H9 (cell line): ENCODE results near the gene MAL. TPM values are rescaled to one million over a fixed set of nuclear protein-coding genes. Genes with fewer than 3 reads are reported as not detected.

Experiments
- DNase-seq: peaks from one replicate; pipeline ENCODE4 v3.0.0-alpha.2; 2017
- H2AFZ ChIP-seq: one replicate; pipeline ENCODE4 v1.6.1; 2013; ENCODE audit warnings: mild to moderate bottlenecking, low read length, control low read depth, moderate library complexity
- H2AK5ac ChIP-seq: 2 replicates; pipeline ENCODE4 v1.6.1; 2013; ENCODE audit warnings: low read length, control low read depth, mixed read lengths; ENCODE audit not compliant: insufficient read length
- H2BK120ac ChIP-seq: one replicate; pipeline ENCODE4 v1.6.1; 2013; ENCODE audit warnings: low read depth, mild to moderate bottlenecking, low read length, control low read depth, inconsistent platforms; ENCODE audit not compliant: poor library complexity, severe bottlenecking
- H2BK12ac ChIP-seq: 2 replicates; pipeline ENCODE4 v1.6.1; 2013; ENCODE audit warnings: low read length, control low read depth, mixed read lengths, low read depth; ENCODE audit not compliant: insufficient read length
- H2BK15ac ChIP-seq: 2 replicates; pipeline ENCODE4 v1.6.1; 2013; ENCODE audit warnings: low read depth, low read length, control low read depth
- H2BK20ac ChIP-seq: one replicate; pipeline ENCODE4 v1.6.1; 2013; ENCODE audit warnings: low read depth, mild to moderate bottlenecking, low read length, control low read depth, inconsistent platforms; ENCODE audit not compliant: poor library complexity, severe bottlenecking
- H2BK5ac ChIP-seq: 2 replicates; pipeline ENCODE4 v1.6.1; 2013; ENCODE audit warnings: low read length, control low read depth, mixed read lengths; ENCODE audit not compliant: insufficient read length
- H3K14ac ChIP-seq: 2 replicates; pipeline ENCODE4 v1.6.1; 2013; ENCODE audit warnings: low read length, control low read depth; ENCODE audit not compliant: insufficient read depth
- H3K18ac ChIP-seq: 2 replicates; pipeline ENCODE4 v1.6.1; 2013; ENCODE audit warnings: low read depth, mild to moderate bottlenecking, mixed read lengths, low read length, control low read depth; ENCODE audit not compliant: insufficient read length
- H3K23ac ChIP-seq: 2 replicates; pipeline ENCODE4 v1.6.1; 2013; ENCODE audit warnings: low read length, control low read depth, mixed read lengths, low read depth; ENCODE audit not compliant: insufficient read length
- H3K23me2 ChIP-seq: 2 replicates; pipeline ENCODE4 v1.6.1; 2013; ENCODE audit warnings: low read depth, mild to moderate bottlenecking, mixed read lengths, low read length, control low read depth; ENCODE audit not compliant: insufficient read length, poor library complexity, severe bottlenecking
- H3K27ac ChIP-seq: 2 replicates; pipeline ENCODE4 v1.5.1; 2013; ENCODE audit warnings: low read length, control low read depth, mixed read lengths, low read depth; ENCODE audit not compliant: insufficient read length
- H3K27me3 ChIP-seq: 2 replicates; pipeline ENCODE4 v1.6.1; 2013; ENCODE audit warnings: low read length, control low read depth, inconsistent platforms; ENCODE audit not compliant: insufficient read depth
- H3K4ac ChIP-seq: 2 replicates; pipeline ENCODE4 v1.6.1; 2013; ENCODE audit warnings: low read depth, mild to moderate bottlenecking, control low read depth, inconsistent platforms, low read length, moderate library complexity
- H3K4me1 ChIP-seq: 2 replicates; pipeline ENCODE4 v1.6.1; 2013; ENCODE audit warnings: low read length, control low read depth, inconsistent platforms; ENCODE audit not compliant: insufficient read depth
- H3K4me2 ChIP-seq: 2 replicates; pipeline ENCODE4 v1.6.1; 2013; ENCODE audit warnings: low read length, control low read depth, mixed read lengths; ENCODE audit not compliant: insufficient read length, insufficient read depth
- H3K56ac ChIP-seq: 2 replicates; pipeline ENCODE4 v1.6.1; 2013; ENCODE audit warnings: low read depth, mild to moderate bottlenecking, mixed read lengths, low read length, control low read depth; ENCODE audit not compliant: insufficient read length
- H3K79me1 ChIP-seq: 2 replicates; pipeline ENCODE4 v1.6.1; 2013; ENCODE audit warnings: low read depth, mild to moderate bottlenecking, moderate library complexity, low read length, control low read depth, inconsistent platforms; ENCODE audit not compliant: insufficient read depth, poor library complexity, severe bottlenecking
- H3K79me2 ChIP-seq: 2 replicates; pipeline ENCODE4 v1.6.1; 2013; ENCODE audit warnings: low read length, control low read depth, inconsistent platforms; ENCODE audit not compliant: insufficient read depth
- H3K9ac ChIP-seq: 2 replicates; pipeline ENCODE4 v1.6.1; 2013; ENCODE audit warnings: low read length, control low read depth, mixed read lengths; ENCODE audit not compliant: insufficient read length; ENCODE audit errors: extremely low read depth
- H3K9me3 ChIP-seq: one replicate; pipeline ENCODE4 v1.6.1; 2013; ENCODE audit warnings: low read depth, low read length, inconsistent platforms; ENCODE audit not compliant: control insufficient read depth
- H3T11ph ChIP-seq: one replicate; pipeline ENCODE4 v1.6.1; 2013; ENCODE audit warnings: mild to moderate bottlenecking, low read length, control low read depth, inconsistent platforms
- H4K20me1 ChIP-seq: one replicate; pipeline ENCODE4 v1.6.1; 2013; ENCODE audit not compliant: control insufficient read depth, insufficient read length, insufficient read depth
- H4K5ac ChIP-seq: 2 replicates; pipeline ENCODE4 v1.6.1; 2013; ENCODE audit warnings: low read depth, mild to moderate bottlenecking, mixed read lengths, low read length, control low read depth; ENCODE audit not compliant: insufficient read length
- H4K8ac ChIP-seq: replicated peaks from 2 replicates; pipeline ENCODE4 v1.6.1; 2013; ENCODE audit warnings: low read length, control low read depth, mixed read lengths, low read depth; ENCODE audit not compliant: insufficient read length
- H4K91ac ChIP-seq: 2 replicates; pipeline ENCODE4 v1.6.1; 2013; ENCODE audit warnings: low read depth, mild to moderate bottlenecking, moderate library complexity, mixed read lengths, low read length, control low read depth; ENCODE audit not compliant: insufficient read length
- H3K27ac Mint-ChIP-seq, 3 experiments: 2 replicates in 2 of 3; 3 replicates in 1 of 3; pipeline ENCODE4 v1.8.0; 2020 to 2021; ENCODE audit warnings: mixed read lengths in 3 of 3, mild to moderate bottlenecking in 1 of 3, moderate library complexity in 1 of 3
- H3K27me3 Mint-ChIP-seq: 2 replicates; pipeline ENCODE4 v1.8.0; 2021; ENCODE audit warnings: low read depth, mild to moderate bottlenecking, moderate library complexity, mixed read lengths
- H3K36me3 Mint-ChIP-seq, 3 experiments: 2 replicates in 2 of 3; 3 replicates in 1 of 3; pipeline ENCODE4 v1.8.0; 2020 to 2021; ENCODE audit warnings: low read depth in 3 of 3, mixed read lengths in 3 of 3; ENCODE audit not compliant: insufficient read depth in 1 of 3
- H3K4me1 Mint-ChIP-seq, 2 experiments: 2 replicates each; pipeline ENCODE4 v1.8.0; 2020; ENCODE audit warnings: mixed read lengths in 2 of 2
- H3K4me3 Mint-ChIP-seq, 2 experiments: 2 replicates in 1 of 2; 3 replicates in 1 of 2; pipeline ENCODE4 v1.8.0; 2020 to 2021; ENCODE audit warnings: mild to moderate bottlenecking in 2 of 2, mixed read lengths in 2 of 2, moderate library complexity in 1 of 2
- H3K9me3 Mint-ChIP-seq, 2 experiments: 2 replicates in 1 of 2; 3 replicates in 1 of 2; pipeline ENCODE4 v1.8.0; 2020; ENCODE audit warnings: mild to moderate bottlenecking in 2 of 2, mixed read lengths in 2 of 2, moderate library complexity in 1 of 2
- WGBS: extraction: QIAGEN DNeasy Blood & Tissue Kit; methylation state at CpG from one replicate; pipeline ENCODE4 v1.1.7; 2013; ENCODE audit warnings: missing lambda C conversion rate, low lambda C conversion rate, mixed read lengths; ENCODE audit not compliant: insufficient read length; ENCODE audit errors: extremely low coverage; 5-methylcytosine and 5-hydroxymethylcytosine counted together
- total RNA-seq: library from RNA; stranded (reverse); gene quantifications from 2 replicates; pipeline ENCODE4 v1.2.1, GENCODE V29; 2021
- TF ChIP-seq, protein P1 (sequence below): fragments of 200-600 bp; sonication (generic); conservative IDR thresholded peaks from 3 replicates; pipeline ENCODE4 v1.8.0; 2021; ENCODE audit warnings: antibody characterized with exemption, mild to moderate bottlenecking

MAL gene
- total RNA-seq, 1 experiment from 2014 or later = not detected

DNA sequence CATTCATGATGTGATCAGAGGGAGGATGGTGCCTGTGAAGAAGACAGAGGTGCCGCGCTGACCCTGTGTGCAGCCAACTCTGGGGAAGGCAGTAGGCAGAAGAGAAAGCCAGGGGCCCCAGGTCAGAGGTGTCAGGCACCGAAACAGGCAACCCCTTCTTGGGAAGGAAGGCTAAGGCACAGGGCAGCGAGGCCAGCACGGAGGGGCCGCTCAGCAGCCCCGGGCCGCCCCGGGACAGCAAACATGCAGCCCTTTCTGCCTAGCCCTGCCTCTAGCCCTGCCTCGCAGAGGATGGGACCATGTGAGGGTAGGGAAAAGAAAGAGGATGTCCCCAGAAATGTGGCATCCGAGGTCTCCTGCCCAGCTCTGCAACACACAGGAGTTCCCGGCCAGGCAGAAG is 7.7 kb upstream of the MAL start:
- Histone ChIP-seq H3K79me1 (no peaks in the 10 kb centered on the region), H3K9ac (no peak overlapping the region), H3T11ph (no peak overlapping the region), H4K91ac (no peak overlapping the region), H3K27ac (no peak overlapping the region), H3K23ac (no peak overlapping the region), H2BK12ac (no peak overlapping the region), H4K20me1 (no peaks in the 10 kb centered on the region), H2BK5ac (no peak overlapping the region), H3K79me2 (no peaks in the 10 kb centered on the region), H4K8ac (no peak overlapping the region), H3K4me2 (no peak overlapping the region), H3K14ac (no peak overlapping the region), H2AFZ (no peak overlapping the region), H3K56ac (no peak overlapping the region), H3K4me1 (peaks cover 4% of the 10 kb centered on the region; the same call in 1 of the 2 replicates), H3K18ac (no peak overlapping the region), H2BK20ac (no peak overlapping the region), H3K23me2 (no peaks in the 10 kb centered on the region), H3K27me3 (no peaks in the 10 kb centered on the region), H3K9me3 (no peaks in the 10 kb centered on the region), H2BK15ac (no peak overlapping the region), H2AK5ac (no peak overlapping the region), H4K5ac (no peak overlapping the region), H3K4ac (no peak overlapping the region), H2BK120ac (no peak overlapping the region)
- Mint-ChIP-seq H3K4me1 (peaks cover 29 to 35% of the 10 kb centered on the region in 2 experiments), H3K9me3 (no peaks in the 10 kb centered on the region), H3K4me3 (no peak overlapping the region), H3K27ac (no peak overlapping the region), H3K27me3 (peaks cover 43% of the 10 kb centered on the region), H3K36me3 (no peaks in the 10 kb centered on the region)
- TF ChIP-seq, protein P1, sequence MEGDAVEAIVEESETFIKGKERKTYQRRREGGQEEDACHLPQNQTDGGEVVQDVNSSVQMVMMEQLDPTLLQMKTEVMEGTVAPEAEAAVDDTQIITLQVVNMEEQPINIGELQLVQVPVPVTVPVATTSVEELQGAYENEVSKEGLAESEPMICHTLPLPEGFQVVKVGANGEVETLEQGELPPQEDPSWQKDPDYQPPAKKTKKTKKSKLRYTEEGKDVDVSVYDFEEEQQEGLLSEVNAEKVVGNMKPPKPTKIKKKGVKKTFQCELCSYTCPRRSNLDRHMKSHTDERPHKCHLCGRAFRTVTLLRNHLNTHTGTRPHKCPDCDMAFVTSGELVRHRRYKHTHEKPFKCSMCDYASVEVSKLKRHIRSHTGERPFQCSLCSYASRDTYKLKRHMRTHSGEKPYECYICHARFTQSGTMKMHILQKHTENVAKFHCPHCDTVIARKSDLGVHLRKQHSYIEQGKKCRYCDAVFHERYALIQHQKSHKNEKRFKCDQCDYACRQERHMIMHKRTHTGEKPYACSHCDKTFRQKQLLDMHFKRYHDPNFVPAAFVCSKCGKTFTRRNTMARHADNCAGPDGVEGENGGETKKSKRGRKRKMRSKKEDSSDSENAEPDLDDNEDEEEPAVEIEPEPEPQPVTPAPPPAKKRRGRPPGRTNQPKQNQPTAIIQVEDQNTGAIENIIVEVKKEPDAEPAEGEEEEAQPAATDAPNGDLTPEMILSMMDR = no peak
- DNase-seq = no peak
- no CpG with 5 or more reads among the region's 12 CpGs for WGBS
